ENCODE measurements around the gene KRT9.
"Not testable (repeated sequence)": the region's sequence is repeated elsewhere in the genome, so short reads cannot be mapped to it uniquely, and the experiment has no call there.

Gene KRT9

GRCh38 chr17:41615454-41615853 is 43.6 kb upstream of the KRT9 start:
- Histone ChIP-seq H3K27ac (ENCODE audit: low read depth, low read length) (no peak overlapping the region), H3K9me3 (ENCODE audit: low read length) (no peaks in the 10 kb centered on the region), H3K36me3 (ENCODE audit: insufficient read depth, low read length) (no peaks in the 10 kb centered on the region), H3K9ac (ENCODE audit: low read length) (no peak overlapping the region), H3K27me3 (ENCODE audit: control insufficient read depth in 1 of 2, insufficient read depth in 2 of 2, low read length in 2 of 2) (peaks cover 0 to 5% of the 10 kb centered on the region in 2 donors), H3K4me3 (ENCODE audit: low read depth in 1 of 2, low read length in 2 of 2) (no peak overlapping the region), H3K4me1 (ENCODE audit: insufficient read depth, low read length) (no peaks in the 10 kb centered on the region)

GRCh38 chr17:41614767-41615166 is 42.9 kb upstream of the KRT9 start:
- not testable (repeated sequence) for H3K9ac ChIP-seq (ENCODE audit: low read length); H3K27me3 ChIP-seq (ENCODE audit: control insufficient read depth in 1 of 2, insufficient read depth in 2 of 2, low read length in 2 of 2); H3K4me1 ChIP-seq (ENCODE audit: insufficient read depth, low read length); H3K27ac ChIP-seq (ENCODE audit: low read depth, low read length); H3K36me3 ChIP-seq (ENCODE audit: insufficient read depth, low read length); H3K4me3 ChIP-seq (ENCODE audit: low read depth in 1 of 2, low read length in 2 of 2); H3K9me3 ChIP-seq (ENCODE audit: low read length)

- Histone ChIP-seq H3K9ac (ENCODE audit: low read length) (no peak overlapping the region), H3K27me3 (ENCODE audit: control insufficient read depth in 1 of 2, insufficient read depth in 2 of 2, low read length in 2 of 2) (peaks cover 0 to 5% of the 10 kb centered on the region in 2 donors), H3K4me1 (ENCODE audit: insufficient read depth, low read length) (no peaks in the 10 kb centered on the region), H3K9me3 (ENCODE audit: low read length) (no peaks in the 10 kb centered on the region), H3K27ac (ENCODE audit: low read depth, low read length) (no peak overlapping the region), H3K4me3 (ENCODE audit: low read depth in 1 of 2, low read length in 2 of 2) (no peak overlapping the region), H3K36me3 (ENCODE audit: insufficient read depth, low read length) (no peaks in the 10 kb centered on the region)
Measured at GRCh38 chr17:41614098-41614497, 42.2 kb upstream of the KRT9 start.

DNA sequence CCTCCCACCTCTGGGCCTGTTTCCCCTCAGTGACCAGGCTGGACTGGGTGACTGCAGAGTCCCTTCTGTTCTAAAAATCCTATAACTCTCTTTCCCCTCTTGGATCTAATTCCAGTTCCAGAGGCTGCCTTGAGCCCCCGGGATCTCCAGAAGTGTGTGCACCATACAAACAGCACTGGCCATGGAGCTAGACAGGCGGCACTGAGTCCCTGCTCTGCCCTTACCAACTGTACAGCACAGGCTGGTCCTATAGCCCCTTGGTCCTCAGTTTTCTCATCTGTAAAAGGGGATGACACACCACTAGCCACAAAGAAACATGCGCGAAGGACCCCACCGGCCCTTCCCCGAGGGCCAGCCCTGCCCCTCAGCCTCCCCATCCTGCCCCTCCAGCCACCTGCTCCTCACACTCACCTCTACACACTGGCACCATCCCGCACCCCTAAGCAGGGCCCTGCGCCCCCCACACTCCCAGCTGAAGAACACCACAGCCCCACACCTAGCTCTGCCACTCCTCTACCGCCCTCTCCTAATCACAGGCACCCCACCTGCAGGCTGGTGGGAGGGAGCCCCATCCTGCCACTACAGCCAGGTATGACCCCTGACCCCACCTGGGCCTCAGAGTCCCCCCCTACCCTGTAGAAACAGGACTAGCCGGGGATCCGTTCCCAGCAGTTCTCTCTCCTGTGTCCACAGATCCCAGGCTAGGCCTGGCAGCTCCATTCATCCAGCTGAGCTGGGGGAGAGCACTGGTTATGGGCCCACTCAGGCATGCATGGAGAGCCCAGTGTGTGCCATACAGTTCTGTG is 41.6 kb upstream of the KRT9 start:
- H3K9ac ChIP-seq (ENCODE audit: low read length), result no peak overlapping the region
- no peak overlapping the region for H3K4me3 ChIP-seq (ENCODE audit: low read depth in 1 of 2, low read length in 2 of 2)
- H3K9me3 ChIP-seq (ENCODE audit: low read length), result no peaks in the 10 kb centered on the region
- H3K36me3 ChIP-seq (ENCODE audit: insufficient read depth, low read length), result no peaks in the 10 kb centered on the region
- H3K4me1 ChIP-seq (ENCODE audit: insufficient read depth, low read length), result no peaks in the 10 kb centered on the region
- H3K27ac ChIP-seq (ENCODE audit: low read depth, low read length), result no peak overlapping the region
- H3K27me3 ChIP-seq (ENCODE audit: control insufficient read depth in 1 of 2, insufficient read depth in 2 of 2, low read length in 2 of 2), result peaks cover 0 to 5% of the 10 kb centered on the region in 2 donors

DNA sequence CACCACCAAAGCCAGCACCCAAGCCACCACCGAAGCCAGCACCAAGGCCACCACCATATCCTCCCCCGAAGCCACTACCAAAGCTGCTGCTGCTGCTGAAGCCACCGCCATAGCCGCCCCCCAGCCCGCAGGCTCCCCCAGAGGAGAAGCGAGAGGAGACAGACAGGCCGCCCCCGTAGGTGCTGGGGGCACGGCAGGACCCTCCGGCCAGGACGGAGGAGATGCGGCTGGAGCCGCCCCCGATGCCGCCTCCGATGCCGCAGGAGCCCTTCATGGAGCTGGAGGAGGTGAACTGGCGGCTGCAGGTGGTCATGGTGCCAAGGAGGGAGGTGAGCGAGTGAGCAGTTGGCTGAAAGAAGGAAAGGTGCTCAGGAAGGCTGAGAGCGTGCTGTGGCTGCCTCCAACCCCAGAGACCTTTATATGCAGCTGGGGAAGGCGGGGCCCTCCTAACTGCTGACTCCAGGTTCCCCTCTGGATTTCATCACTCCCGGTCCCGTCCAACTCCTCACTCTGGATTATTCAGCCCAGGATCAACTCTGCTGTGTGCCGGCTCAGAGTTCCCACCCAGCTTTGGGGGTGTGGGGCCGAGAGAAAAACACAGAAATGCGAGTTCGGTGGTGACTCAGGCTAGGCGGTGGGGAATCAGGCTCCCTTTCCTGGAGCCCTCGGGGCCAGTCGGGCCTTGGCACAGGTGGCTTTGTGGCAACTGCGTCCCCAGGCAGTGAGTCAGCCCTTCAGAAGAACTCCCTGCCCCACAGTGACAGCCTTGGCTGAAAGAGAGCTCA is 40.7 kb upstream of the KRT9 start, which contains the start of gene KRT16:
Gene KRT16 (minus strand): TSS at position 392 of the 785 bp plus-strand sequence. CDS start 79 bp downstream, at position 313.
- not testable (repeated sequence) for H3K9ac ChIP-seq (ENCODE audit: low read length); H3K27ac ChIP-seq (ENCODE audit: low read depth, low read length); H3K4me3 ChIP-seq (ENCODE audit: low read depth in 1 of 2, low read length in 2 of 2); H3K9me3 ChIP-seq (ENCODE audit: low read length); H3K4me1 ChIP-seq (ENCODE audit: insufficient read depth, low read length); H3K27me3 ChIP-seq (ENCODE audit: control insufficient read depth in 1 of 2, insufficient read depth in 2 of 2, low read length in 2 of 2); H3K36me3 ChIP-seq (ENCODE audit: insufficient read depth, low read length)

- Histone ChIP-seq H3K4me3 (ENCODE audit: low read depth in 1 of 2, low read length in 2 of 2) (no peak overlapping the region), H3K36me3 (ENCODE audit: insufficient read depth, low read length) (no peaks in the 10 kb centered on the region), H3K9me3 (ENCODE audit: low read length) (peaks cover 4% of the 10 kb centered on the region), H3K27me3 (ENCODE audit: control insufficient read depth in 1 of 2, insufficient read depth in 2 of 2, low read length in 2 of 2) (peaks cover 0 to 5% of the 10 kb centered on the region in 2 donors), H3K27ac (ENCODE audit: low read depth, low read length) (no peak overlapping the region), H3K9ac (ENCODE audit: low read length) (no peak overlapping the region), H3K4me1 (ENCODE audit: insufficient read depth, low read length) (no peaks in the 10 kb centered on the region)
Measured at GRCh38 chr17:41610965-41611640, 39.2 kb upstream of the KRT9 start.

DNA sequence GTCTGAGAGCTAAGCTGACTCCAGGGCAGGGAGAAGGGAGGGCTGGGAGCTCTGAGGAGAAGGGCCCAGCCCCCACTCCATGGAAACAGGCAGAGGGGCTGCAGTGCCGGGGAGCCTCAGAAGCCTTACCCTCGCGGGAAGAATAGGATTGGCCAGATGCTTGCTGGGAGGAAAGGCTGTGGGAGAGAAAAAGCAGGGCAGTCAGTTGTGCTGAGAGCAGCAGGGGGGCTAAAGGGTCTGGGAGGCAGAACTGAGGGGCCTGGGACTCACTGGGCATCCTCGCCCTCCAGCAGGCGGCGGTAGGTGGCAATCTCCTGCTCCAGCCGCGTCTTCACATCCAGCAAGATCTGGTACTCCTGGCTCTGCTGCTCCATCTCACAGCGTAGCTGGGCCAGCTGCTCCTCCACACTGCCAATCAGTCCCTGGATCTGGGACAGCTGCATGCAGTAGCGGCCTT is 38.2 kb upstream of the KRT9 start:
- H3K4me1 ChIP-seq (ENCODE audit: insufficient read depth, low read length); H3K27me3 ChIP-seq (ENCODE audit: control insufficient read depth in 1 of 2, insufficient read depth in 2 of 2, low read length in 2 of 2); H3K9ac ChIP-seq (ENCODE audit: low read length); H3K27ac ChIP-seq (ENCODE audit: low read depth, low read length); H3K9me3 ChIP-seq (ENCODE audit: low read length); H3K4me3 ChIP-seq (ENCODE audit: low read depth in 1 of 2, low read length in 2 of 2); H3K36me3 ChIP-seq (ENCODE audit: insufficient read depth, low read length): not testable (repeated sequence)

DNA sequence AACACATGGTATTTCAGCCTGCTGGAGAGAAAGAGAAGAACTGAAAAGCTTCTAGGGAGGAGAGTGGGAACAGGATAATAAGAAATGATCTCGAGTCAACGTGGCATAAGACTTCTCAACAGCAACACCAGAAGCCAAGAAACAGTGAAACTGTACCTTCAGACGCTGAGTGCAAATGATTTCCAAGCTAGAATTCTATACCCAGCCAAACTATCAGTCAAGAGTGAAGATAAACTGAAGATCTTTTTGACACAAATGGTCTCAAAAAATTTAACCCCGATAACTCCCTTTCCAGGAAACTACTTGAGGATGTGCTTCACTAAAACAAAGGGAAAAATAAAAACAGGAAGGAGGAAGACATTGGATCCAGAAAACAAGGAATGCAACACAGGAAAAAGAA is 35.1 kb upstream of the KRT9 start:
- not testable (repeated sequence) for H3K27me3 ChIP-seq (ENCODE audit: control insufficient read depth in 1 of 2, insufficient read depth in 2 of 2, low read length in 2 of 2); H3K27ac ChIP-seq (ENCODE audit: low read depth, low read length); H3K36me3 ChIP-seq (ENCODE audit: insufficient read depth, low read length); H3K4me1 ChIP-seq (ENCODE audit: insufficient read depth, low read length); H3K9me3 ChIP-seq (ENCODE audit: low read length); H3K4me3 ChIP-seq (ENCODE audit: low read depth in 1 of 2, low read length in 2 of 2); H3K9ac ChIP-seq (ENCODE audit: low read length)

- H3K36me3 ChIP-seq (ENCODE audit: insufficient read depth, low read length), result no peaks in the 10 kb centered on the region
- H3K4me3 ChIP-seq (ENCODE audit: low read depth in 1 of 2, low read length in 2 of 2), result no peak overlapping the region
- H3K27me3 ChIP-seq (ENCODE audit: control insufficient read depth in 1 of 2, insufficient read depth in 2 of 2, low read length in 2 of 2), result no peaks in the 10 kb centered on the region
- H3K9ac ChIP-seq (ENCODE audit: low read length), result no peak overlapping the region
- no peaks in the 10 kb centered on the region for H3K4me1 ChIP-seq (ENCODE audit: insufficient read depth, low read length)
- peaks cover 4% of the 10 kb centered on the region for H3K9me3 ChIP-seq (ENCODE audit: low read length)
- H3K27ac ChIP-seq (ENCODE audit: low read depth, low read length), result no peak overlapping the region
Measured at GRCh38 chr17:41602524-41602923, 30.7 kb upstream of the KRT9 start.

DNA sequence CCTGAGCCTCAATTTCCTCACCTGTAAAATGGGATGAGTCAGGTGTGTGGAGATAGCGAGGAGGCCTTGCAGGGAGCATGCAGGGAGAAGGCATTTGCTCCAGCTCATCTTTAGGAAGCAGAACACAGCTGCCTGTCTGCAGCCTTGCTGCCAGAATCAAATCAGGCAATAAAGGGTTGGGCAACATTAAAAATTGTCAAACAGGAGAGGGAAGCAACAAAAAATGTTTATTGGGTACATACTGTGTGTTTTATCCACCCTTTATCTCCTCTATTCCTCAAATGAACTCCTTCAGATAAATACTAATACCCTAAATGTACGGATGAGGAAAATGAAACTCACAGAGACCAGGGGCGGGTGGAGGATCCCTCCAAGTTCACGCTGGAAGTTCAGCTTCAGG is 28.5 kb upstream of the KRT9 start:
- no peaks in the 10 kb centered on the region for H3K4me1 ChIP-seq (ENCODE audit: insufficient read depth, low read length)
- H3K9me3 ChIP-seq (ENCODE audit: low read length), result no peaks in the 10 kb centered on the region
- no peaks in the 10 kb centered on the region for H3K36me3 ChIP-seq (ENCODE audit: insufficient read depth, low read length)
- no peak overlapping the region for H3K4me3 ChIP-seq (ENCODE audit: low read depth in 1 of 2, low read length in 2 of 2)
- no peak overlapping the region for H3K27ac ChIP-seq (ENCODE audit: low read depth, low read length)
- H3K9ac ChIP-seq (ENCODE audit: low read length), result no peak overlapping the region
- H3K27me3 ChIP-seq (ENCODE audit: control insufficient read depth in 1 of 2, insufficient read depth in 2 of 2, low read length in 2 of 2), result no peaks in the 10 kb centered on the region

DNA sequence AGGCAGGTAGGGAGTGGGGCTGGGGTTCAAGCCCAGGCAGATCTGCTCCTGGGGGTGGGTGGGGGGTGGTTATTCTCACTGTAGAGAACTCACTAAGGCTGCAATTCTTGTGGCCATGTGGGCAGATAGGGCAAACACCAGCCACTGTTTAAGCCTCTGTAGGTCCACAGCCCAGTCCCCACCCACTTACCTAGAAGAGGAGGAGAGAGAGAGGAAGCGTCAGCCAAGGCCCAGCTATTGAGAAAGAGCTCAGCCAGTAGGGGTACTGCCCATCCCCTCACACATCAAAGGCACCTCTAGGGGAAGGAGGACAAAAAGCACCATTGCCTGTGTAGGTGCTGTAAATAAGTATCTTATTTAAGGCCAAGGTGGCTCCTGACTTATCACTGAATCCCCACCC is 27.8 kb upstream of the KRT9 start:
- Histone ChIP-seq H3K27me3 (ENCODE audit: control insufficient read depth in 1 of 2, insufficient read depth in 2 of 2, low read length in 2 of 2) (no peaks in the 10 kb centered on the region), H3K4me3 (ENCODE audit: low read depth in 1 of 2, low read length in 2 of 2) (no peak overlapping the region), H3K4me1 (ENCODE audit: insufficient read depth, low read length) (no peaks in the 10 kb centered on the region), H3K27ac (ENCODE audit: low read depth, low read length) (no peak overlapping the region), H3K9ac (ENCODE audit: low read length) (no peak overlapping the region), H3K9me3 (ENCODE audit: low read length) (no peaks in the 10 kb centered on the region), H3K36me3 (ENCODE audit: insufficient read depth, low read length) (no peaks in the 10 kb centered on the region)
